A549 treated with AZD9567 at 1 μM for 4 hours (cell line): Measurements from ENCODE around the gene INKA2. TPM values are rescaled to one million over a fixed set of nuclear protein-coding genes. Genes with fewer than 3 reads are reported as not detected.

ENCODE experiments used
- total RNA-seq: library from RNA; stranded (reverse); fragments of 200-300 nt; extraction: Qiagen RNA extraction; gene quantifications from 5 replicates; pipeline ENCODE4 v1.2.3, GENCODE V29; 2022; ENCODE audit not compliant: insufficient read depth

The INKA2 gene
- total RNA-seq = 2.0 to 2.6 TPM (median 2.5 TPM) in 5 replicates

GRCh38 chr1:111739194-111739924 is at the start of gene INKA2:
Gene INKA2 (minus strand): TSS chr1:111739395. CDS start chr1:111739242, 153 bp downstream.

GRCh38 chr1:111755331-111756123 is 16.3 kb upstream of the INKA2 start, which contains the start of gene DDX20:
Gene DDX20 (plus strand): TSS chr1:111755901. CDS start chr1:111755925, 24 bp downstream.

Other genes starting within 250 kb of the INKA2 start
- gene ADORA3, start 235.8 kb downstream of the INKA2 start, total RNA-seq = not detected in 5 replicates
- not detected in 5 replicates for gene TMIGD3, start 235.8 kb downstream of the INKA2 start, total RNA-seq
- 26.2 to 32.5 TPM (median 29.8 TPM) in 5 replicates for gene RAP1A, start 119.6 kb downstream of the INKA2 start, total RNA-seq
- gene DDX20, start 16.5 kb upstream of the INKA2 start, total RNA-seq = 8.4 to 11.5 TPM (median 8.8 TPM) in 5 replicates